Suprapubic skin (tissue), 3 donors: Measurements from ENCODE around the gene SPIN1.

ENCODE experiments used
- CTCF ChIP-seq, 2 donors: fragments of 200-600 bp in 1 of 2; fragments of 450-650 bp in 1 of 2; sonication (generic) in 1 of 2; IDR thresholded peaks; one replicate each; pipeline ENCODE4 v1.5.1; 2016 to 2019; ENCODE audit warnings: antibody characterized with exemption in 2 of 2, mild to moderate bottlenecking in 1 of 2, moderate library complexity in 1 of 2
- EP300 ChIP-seq: sonication (generic); formaldehyde crosslinking; IDR thresholded peaks from one replicate; pipeline ENCODE4 v1.6.1; 2017; ENCODE audit warnings: antibody characterized with exemption

- TF ChIP-seq CTCF (IDR thresholded peaks at IDR 0.05) (no peak), EP300 (no peak)
Observed at GRCh38 chr9:88464851-88465250, 76.6 kb downstream of the SPIN1 start.
